GM21529 (cell line): ENCODE measurements around the gene PFAS.
"Not testable (repeated sequence)": the region's sequence is repeated elsewhere in the genome, so short reads cannot be mapped to it uniquely, and the experiment has no call there.

ENCODE experiments used
- ATAC-seq: cut with Tn5 transposase; IDR thresholded peaks from one replicate; pipeline ENCODE4 v1.9.1; 2021; ENCODE audit not compliant: unreplicated experiment

PFAS gene

DNA sequence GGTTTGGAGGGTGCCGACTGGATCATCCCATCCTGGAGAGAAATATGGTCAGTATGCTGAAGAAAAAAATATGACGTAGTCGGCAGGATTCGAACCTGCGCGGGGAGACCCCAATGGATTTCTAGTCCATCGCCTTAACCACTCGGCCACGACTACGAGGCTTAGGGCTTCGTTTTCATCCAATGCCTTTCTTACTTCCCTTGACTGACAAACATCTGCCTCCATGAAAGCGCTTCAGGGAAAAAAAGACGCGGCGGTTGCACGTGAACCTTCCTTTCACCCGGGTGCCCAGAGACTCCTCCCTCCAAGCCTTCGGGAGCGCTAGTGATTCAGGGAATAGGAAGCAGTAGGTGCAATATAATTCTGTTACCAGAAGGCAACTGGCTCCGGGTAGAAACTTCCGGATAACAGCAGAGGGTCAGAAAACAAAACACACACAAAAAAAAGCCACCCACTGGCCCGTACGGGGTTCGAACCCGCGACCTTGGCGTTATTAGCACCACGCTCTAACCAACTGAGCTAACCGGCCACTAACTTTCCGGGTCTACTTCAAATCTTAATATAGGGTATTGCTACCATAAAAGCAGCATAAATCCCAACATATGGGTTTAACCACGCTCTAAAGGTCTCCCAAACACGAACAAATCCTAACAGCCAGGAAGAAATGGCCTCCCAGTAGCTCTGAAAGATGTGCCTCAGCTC is 22.4 kb upstream of the PFAS start:
- ATAC-seq, result no peak

DNA sequence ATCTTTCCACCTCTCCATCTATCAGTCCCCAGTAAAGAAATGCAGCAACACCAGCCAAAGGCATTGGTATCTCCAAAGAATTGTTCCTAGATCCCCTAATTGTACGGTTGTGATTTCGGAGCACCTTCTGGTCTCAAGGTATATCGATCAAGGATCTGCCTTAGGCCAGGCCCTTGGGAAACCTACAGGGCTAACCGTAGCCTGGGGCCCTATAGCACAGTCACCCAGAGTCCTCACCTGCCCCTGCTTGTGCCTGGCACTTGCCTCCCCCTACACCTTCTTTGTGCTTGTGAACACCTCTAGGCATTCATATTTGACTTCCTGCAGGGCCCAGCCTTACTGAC is 21.9 kb upstream of the PFAS start:
- no peak for ATAC-seq

DNA sequence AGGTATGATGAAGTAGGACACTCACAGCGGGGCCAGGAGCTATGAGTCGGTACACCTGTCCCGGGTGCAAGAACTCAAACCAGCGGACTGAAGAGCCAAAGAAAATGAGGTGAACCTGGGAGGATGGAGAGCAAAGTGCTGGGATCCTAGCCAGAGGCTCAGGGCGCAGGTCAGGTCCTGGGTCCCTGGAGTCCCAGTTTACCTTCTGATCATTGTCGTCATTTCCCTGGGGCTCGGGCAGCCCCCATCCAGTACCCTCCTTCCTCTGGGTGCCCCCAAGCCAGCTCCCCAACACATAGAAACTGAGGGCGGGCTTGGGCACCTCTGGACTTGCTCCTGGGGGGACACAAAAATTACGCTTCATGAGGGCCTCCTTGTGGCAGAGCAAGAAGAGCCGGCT is 17.4 kb upstream of the PFAS start:
- no peak for ATAC-seq

DNA sequence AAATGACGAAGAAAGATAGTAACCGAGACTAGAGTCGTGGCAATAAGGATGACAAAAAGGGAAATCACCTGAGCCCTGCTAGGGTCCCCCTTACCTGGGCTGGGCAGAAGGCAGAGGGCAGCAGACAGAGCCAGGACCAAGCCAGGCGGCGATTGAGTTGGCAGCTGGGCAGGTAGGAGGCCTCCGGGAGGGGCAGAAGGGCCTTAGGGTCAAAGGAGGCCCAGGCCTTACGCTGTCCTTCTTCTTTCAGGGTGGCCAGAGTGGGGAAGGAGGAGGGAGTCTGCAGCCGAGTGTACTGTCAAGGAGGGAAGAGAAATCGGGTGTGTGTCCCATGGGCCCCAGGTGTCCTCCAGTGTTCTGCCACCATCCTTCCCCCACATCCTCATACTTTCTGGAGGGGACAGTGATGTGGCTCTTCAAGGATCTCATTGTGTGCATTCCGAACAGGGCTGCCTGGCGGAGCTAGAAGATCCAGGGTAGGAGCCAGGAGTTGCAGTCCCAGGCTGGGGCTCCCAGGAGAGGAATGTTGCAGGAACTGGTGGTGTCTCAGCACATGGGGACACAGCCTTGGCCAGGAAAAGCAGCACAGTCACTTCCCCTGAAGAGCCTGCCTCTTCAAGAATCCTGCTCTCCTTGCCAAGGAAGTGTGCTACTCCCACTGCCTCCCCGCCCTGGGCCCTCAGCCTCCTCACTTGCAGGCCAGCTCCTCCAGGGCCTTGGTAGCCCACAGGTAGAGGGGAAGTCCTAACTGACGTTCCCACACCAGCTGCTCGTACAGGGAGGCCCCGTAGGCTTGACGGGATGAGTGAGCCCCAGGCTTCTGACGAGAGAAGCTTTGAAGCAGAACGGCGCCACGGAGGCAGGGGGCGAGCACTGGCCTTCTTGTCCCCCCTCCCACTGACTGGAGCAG is 14.5 kb upstream of the PFAS start:
- ATAC-seq, result no peak

DNA sequence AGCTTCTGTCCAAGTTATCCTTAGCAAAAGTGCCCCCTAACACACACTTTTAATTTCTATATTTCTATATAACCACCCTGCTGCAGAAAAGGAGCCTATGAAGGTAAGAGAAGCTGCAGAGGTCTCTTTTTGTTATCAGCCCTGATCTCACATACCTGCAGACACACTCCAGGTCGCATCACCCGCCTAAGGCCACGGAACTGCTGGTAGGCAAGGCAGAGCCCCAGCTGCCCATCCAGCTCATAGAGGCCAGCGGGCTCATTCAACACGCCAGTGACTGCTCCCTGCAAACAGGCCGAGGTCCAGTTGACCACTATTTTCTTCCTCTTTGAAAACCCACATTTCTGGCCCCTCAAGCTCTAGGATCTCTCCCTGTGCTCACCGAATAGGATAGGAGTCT is 13.4 kb upstream of the PFAS start:
- no peak for ATAC-seq

DNA sequence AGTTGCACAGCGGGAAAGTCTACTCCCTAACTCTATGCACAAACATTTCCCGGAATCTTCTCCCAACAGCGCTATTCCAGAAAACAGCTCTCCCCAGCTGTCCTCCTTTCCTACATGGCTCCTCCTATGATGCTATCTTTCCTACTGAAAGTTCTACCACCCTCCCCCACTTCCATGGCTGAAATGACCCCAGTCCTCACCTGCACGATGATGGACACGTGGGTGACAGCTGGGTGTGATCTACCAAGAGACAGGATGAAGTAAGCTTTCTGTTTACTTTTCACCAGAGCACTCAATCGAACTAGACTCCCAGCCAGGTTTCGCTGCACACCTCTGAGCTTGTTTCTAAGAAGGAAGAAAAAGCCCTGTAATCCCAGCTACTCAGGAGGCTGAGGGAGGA is 11.9 kb upstream of the PFAS start:
- no peak for ATAC-seq

DNA sequence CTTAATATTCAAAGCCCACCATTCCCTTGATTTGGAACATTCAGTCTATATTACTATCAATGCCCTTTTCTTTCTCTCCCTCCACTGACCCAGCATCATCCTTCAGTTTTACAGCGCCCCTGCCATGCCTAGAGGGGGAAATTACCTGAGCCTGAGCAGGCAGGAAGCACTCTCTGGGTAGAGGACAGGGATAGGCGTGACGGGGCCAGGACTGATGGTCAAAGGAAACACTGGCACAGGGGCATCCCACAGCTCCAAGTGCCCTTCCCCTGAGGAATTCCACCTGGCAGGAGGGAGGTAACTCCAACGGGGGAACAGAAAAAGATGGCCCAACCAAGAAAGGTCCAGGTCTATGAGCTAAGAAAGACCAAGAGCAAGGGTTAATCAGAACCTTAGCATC is 11.2 kb upstream of the PFAS start:
- no peak for ATAC-seq

DNA sequence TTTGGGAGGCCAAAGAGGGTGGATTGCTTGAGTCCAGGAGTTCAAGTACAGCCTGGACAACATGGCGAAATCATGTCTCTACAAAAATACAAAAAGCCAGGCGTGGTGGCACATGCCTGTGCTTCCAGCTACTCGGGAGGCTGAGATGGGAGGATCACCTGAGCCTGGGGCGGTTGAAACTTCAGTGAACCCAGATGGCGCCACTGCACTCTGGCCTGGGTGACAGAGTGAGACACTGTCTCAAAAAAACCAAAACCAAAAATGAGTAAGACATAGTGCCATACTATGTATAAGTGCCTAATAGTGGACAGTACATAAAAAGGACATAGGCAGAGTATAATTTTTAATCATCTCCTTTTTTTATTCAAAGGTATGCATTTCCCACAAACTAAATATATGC is 5.3 kb upstream of the PFAS start:
- ATAC-seq, result no peak

DNA sequence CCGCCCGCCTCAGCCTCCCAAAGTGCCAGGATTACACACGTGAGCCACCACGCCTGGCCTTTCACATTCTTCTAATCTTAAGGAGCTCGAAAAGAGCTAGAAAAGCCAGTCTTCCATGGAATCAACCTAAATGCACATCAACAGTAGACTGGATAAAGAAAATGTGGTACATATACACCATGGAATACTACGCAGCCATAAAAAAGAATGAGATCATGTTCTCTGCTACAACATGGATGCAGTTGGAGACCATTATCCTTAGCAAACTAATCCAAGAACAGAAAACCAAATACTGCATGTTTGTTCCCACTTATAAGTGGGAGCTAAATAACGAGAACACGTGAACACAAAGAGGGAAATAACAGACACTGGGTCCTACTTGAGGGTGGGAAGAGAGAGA is 4.3 kb upstream of the PFAS start:
- no peak for ATAC-seq

DNA sequence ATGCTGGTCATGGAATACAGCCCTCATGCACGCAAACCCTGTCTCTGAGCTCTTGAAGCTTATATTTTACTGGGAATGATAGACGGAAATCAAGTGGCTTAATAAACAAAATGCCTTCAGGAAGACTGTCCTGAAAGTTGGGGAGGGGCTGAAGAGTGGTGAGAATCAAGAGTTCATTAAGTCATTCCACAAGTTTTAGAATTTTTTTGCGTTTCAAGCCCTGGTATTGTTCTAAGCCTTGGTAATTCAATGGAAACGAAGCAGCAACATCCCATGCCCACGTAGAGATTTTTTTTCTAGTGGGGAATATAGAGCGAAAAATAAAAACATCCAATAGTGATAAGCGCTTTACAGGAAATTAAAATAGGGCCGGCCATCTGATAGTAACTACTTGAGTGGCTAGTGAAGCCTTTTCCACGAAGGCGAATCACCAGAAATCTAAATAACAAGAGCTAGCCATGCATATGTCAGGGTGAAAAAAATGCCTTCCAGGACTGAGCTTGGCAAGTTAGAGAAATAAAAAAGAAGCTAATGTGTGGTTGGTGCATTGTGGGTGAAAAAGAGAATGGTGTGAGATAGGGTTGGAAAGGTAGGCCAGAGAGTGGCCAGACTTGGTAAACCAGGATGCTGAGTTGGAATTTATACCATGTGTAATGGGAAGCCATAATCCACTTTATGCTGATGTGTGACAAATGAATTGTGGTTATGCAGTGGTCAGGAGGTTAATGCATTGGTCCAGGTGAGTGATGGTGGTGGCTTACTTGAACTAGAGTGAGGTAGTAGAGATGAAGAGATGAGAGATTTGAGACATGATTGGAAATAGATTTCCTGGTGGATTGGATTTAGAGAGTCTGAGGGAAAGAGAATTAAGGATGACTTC is 772 bp downstream of the PFAS start:
- no peak for ATAC-seq

DNA sequence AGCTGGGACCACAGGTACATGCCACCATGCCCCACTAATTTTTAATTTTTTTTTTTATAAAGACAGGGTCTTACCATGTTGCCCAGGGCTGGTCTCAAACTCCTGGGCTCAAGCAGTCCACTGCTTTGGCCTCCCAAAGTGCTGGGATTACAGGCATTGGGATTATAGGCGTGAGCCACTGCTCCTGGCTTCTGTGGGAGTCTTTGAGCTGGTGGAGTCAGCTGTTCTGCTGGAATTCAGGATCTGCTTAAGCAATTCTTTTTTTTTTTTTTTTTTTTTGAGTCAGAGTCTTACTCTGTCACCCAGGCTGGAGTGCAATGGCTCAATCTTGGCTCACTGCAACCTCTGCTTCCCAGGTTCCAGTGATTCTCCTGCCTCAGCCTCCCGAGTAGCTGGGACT is 2.3 kb downstream of the PFAS start:
- ATAC-seq, result not testable (repeated sequence)

DNA sequence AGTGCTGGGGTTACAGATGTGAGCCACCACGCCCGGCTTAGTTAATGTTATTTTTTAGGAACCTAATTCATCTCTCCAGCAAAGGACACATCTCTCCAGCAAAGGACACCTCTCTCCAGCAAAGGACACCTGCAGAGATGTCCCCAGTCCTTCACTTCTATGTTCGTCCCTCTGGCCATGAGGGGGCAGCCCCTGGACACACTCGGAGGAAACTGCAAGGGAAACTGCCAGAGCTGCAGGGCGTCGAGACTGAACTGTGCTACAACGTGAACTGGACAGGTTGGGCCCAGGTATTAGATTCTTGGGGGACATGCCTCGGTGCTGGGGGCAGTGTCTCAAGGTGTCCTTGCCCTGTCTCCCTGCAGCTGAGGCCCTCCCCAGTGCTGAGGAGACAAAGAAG is 4.7 kb downstream of the PFAS start:
- ATAC-seq, result no peak

DNA sequence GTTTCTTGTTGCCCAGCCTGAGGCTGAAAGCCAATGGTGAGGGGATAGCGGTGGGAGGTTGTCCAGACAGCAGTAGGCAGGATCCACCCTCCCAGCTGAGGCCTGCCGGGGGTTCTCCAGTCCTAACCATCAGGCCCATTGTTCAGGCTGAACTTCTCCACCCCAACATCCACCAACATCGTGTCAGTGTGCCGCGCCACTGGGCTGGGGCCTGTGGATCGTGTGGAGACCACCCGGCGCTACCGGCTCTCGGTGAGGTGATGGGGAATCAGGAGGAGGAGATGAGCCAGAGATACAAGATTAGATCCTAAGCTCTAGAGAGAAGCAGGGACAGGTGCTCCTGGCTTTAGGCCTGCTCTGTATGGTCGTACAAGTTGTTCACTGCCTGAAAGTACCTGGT is 5.8 kb downstream of the PFAS start:
- no peak for ATAC-seq

DNA sequence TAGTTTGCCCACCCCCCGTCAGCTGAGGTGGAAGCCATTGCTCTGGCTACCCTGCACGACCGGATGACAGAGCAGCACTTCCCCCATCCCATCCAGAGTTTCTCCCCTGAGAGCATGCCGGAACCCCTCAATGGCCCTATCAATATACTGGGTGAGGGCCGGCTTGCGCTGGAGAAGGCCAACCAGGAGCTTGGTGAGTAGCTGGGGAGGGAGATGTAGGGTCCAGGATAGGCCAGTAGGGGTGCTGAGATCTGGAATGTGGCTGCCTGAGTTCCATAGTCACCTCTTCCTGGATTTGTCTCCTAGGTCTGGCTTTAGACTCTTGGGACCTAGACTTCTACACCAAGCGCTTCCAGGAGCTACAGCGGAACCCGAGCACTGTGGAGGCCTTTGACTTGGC is 6.4 kb downstream of the PFAS start:
- ATAC-seq, result no peak

DNA sequence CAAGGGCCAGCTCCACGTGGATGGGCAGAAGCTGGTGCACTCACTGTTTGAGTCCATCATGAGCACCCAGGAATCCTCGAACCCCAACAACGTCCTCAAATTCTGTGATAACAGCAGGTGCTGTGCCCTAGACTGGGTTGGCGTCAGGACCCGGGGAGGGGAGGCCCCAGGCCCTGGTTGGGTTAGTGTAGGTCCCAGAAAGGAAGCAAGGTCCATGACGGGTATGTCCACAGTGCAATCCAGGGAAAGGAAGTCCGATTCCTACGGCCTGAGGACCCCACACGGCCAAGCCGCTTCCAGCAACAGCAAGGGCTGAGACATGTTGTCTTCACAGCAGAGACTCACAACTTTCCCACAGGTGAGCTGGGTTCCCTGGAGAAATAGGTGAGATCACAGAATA is 7.2 kb downstream of the PFAS start:
- ATAC-seq, result no peak

DNA sequence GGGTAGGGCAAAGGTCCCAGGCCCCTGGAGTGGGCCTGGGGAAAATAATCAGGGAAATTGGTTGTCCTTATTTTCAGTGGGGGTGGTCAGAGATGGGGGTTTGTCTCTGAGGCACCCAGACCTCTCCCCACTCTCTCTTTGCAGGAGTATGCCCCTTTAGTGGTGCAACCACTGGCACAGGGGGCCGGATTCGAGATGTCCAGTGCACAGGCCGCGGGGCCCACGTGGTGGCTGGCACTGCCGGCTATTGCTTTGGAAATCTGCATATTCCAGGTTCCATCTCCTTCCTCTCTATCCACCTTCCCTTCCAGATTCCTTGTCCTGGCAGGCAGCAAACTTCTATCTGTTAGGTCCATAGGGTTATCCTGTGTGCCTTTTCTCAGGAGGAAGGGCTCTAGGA is 7.6 kb downstream of the PFAS start:
- no peak for ATAC-seq

DNA sequence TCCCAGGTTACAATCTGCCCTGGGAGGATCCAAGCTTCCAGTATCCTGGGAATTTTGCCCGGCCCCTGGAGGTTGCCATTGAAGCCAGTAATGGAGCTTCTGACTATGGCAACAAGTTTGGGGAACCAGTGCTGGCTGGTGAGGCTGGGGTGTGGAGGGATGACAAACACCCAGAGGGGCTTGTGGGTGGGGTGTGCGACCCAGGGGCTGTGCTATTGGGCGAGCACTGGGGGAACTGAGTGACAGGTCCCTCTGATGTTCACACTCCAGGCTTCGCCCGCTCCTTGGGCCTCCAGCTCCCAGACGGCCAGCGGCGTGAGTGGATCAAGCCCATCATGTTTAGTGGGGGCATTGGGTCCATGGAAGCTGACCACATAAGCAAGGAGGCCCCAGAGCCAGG is 8.7 kb downstream of the PFAS start:
- ATAC-seq, result no peak

DNA sequence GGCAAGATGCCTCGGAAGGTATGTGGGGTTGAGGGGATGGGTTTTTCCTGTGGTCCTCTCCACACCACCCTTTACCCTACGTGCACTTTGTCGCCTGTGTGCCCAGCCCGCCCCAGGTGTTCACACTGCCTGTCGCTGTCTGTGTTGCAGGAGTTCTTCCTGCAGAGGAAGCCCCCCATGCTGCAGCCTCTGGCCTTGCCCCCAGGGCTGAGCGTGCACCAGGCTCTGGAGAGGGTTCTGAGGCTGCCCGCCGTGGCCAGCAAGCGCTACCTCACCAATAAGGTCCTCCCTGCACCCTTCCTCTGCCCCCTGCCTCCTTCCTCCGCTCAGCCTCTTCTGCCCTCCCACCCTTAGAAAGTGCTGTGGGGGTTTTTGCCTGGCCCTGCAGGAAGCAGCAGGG is 15.2 kb downstream of the PFAS start:
- no peak for ATAC-seq

DNA sequence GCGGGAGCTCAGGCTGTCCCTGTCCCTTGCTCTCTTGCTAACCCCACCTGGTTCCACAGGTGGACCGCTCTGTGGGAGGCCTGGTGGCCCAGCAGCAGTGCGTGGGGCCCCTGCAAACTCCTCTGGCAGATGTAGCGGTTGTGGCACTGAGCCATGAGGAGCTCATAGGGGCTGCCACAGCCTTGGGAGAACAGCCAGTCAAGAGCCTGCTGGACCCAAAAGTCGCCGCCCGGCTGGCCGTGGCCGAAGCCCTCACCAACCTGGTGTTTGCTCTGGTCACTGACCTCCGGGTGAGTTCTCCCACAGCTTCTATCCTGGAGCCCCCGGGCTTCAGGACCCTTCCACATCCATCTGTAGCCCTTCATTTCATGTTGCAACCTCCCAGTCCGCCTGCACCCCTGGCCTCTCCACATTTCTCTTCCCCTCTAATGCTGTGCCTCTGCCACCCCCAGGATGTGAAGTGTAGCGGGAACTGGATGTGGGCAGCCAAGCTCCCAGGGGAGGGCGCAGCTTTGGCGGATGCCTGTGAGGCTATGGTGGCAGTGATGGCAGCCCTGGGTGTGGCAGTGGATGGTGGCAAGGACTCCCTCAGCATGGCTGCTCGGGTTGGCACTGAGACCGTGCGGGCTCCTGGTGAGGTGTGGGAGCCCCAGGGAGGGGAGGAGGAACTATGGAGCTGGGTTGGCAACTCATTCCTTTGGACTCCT is 15.9 kb downstream of the PFAS start:
- no peak for ATAC-seq

DNA sequence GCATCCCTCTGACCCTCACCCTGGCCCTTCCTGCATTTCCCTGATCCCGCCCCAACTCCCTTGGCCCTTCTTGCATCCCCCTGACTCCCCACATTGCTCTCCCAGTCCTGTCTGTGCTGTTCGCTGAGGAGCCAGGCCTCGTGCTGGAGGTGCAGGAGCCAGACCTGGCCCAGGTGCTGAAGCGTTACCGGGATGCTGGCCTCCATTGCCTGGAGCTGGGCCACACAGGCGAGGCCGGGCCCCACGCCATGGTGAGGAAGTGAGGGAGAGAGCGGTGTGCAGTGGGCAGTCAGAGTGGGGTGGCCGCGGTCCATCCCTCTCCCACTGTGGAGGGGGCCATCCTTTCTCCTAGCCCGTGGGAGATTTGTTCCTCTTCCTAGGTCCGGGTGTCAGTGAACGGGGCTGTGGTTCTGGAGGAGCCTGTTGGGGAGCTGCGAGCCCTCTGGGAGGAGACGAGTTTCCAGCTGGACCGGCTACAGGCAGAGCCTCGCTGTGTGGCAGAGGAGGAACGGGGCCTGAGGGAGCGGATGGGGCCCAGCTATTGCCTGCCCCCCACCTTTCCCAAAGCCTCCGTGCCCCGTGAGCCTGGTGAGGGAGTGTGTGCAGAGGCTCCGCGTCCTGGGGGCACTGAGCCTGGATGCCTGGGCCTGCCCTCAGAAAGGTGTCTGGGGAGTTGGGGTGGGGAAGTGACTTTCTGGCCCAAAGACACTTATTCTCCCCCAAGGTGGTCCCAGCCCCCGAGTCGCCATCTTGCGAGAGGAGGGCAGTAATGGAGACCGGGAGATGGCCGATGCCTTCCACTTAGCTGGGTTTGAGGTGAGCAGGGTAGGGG is 17.8 kb downstream of the PFAS start:
- no peak for ATAC-seq
